A172 (cell line): Measurements from ENCODE around the gene MUC5B. TPM values are rescaled to one million over a fixed set of nuclear protein-coding genes. Genes with fewer than 3 reads are reported as not detected.

Experiments
- DNase-seq: peaks from one replicate; pipeline ENCODE4 v3.0.0-alpha.2; 2015; ENCODE audit warnings: low spot score
- total RNA-seq: library from RNA; depleted of rRNA; stranded (reverse); fragments of >200 nt; shearing (Covaris generic); gene quantifications from 2 replicates; pipeline ENCODE4 v1.2.3, GENCODE V29; 2014

Gene MUC5B
- total RNA-seq, 1 experiment from 2014 or later = not detected

- no peak for DNase-seq
Measured at GRCh38 chr11:1300569-1301187, 77.8 kb downstream of the MUC5B start.

- DNase-seq = no peak
Measured at GRCh38 chr11:1301220-1302000, 78.5 kb downstream of the MUC5B start.

- DNase-seq = no peak
Measured at GRCh38 chr11:1302041-1302460, 79.2 kb downstream of the MUC5B start.

- DNase-seq = no peak
Measured at GRCh38 chr11:1302461-1303125, 79.7 kb downstream of the MUC5B start.

GRCh38 chr11:1303126-1303821, 80.4 kb downstream of the MUC5B start:
- peak; percentile 14 for DNase-seq

- no peak for DNase-seq
Measured at GRCh38 chr11:1303973-1304372, 81.1 kb downstream of the MUC5B start.

- no peak for DNase-seq
Measured at GRCh38 chr11:1304380-1304779, 81.5 kb downstream of the MUC5B start.

- no peak for DNase-seq
Measured at GRCh38 chr11:1305063-1305495, 82.2 kb downstream of the MUC5B start.

GRCh38 chr11:1305501-1306056, 82.7 kb downstream of the MUC5B start:
- DNase-seq = no peak

GRCh38 chr11:1306186-1307162, 83.6 kb downstream of the MUC5B start:
- DNase-seq = no peak

- DNase-seq = no peak
Measured at GRCh38 chr11:1307163-1307870, 84.5 kb downstream of the MUC5B start.

GRCh38 chr11:1307998-1308742, 85.3 kb downstream of the MUC5B start:
- no peak for DNase-seq

- no peak for DNase-seq
Measured at GRCh38 chr11:1308743-1309497, 86.1 kb downstream of the MUC5B start.

GRCh38 chr11:1309498-1310317, 86.8 kb downstream of the MUC5B start, which contains the start of gene TOLLIP:
TSS of gene TOLLIP (minus strand) at chr11:1309632. CDS start at chr11:1309498, 134 bp downstream.
- DNase-seq = peak; percentile 76

GRCh38 chr11:1310318-1310687, 87.4 kb downstream of the MUC5B start:
- DNase-seq = no peak

GRCh38 chr11:1310772-1311468, 88.1 kb downstream of the MUC5B start:
- no peak for DNase-seq
